ENCODE results near the gene ZC2HC1C. TPM values are rescaled to one million over a fixed set of nuclear protein-coding genes. Genes with fewer than 3 reads are reported as not detected.

ZC2HC1C gene, protein sequence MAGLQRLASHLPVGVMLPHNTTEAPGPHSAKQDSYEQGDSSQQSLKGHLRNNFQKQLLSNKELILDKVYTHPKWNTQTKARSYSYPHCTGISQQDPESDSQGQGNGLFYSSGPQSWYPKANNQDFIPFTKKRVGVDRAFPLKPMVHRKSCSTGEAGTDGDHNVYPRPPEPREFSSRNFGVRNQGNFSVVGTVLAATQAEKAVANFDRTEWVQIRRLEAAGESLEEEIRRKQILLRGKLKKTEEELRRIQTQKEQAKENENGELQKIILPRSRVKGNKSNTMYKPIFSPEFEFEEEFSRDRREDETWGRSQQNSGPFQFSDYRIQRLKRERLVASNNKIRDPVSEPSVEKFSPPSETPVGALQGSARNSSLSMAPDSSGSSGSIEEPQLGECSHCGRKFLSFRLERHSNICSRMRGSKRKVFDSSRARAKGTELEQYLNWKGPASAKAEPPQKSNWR
- 0.08 and 1.0 TPM in 2 replicates for total RNA-seq
- long read RNA-seq, partial matches to known transcripts = 0 of 1 reads
- long read RNA-seq, other reads (novel, unspliced or antisense) = 1 of 1 reads

DNA sequence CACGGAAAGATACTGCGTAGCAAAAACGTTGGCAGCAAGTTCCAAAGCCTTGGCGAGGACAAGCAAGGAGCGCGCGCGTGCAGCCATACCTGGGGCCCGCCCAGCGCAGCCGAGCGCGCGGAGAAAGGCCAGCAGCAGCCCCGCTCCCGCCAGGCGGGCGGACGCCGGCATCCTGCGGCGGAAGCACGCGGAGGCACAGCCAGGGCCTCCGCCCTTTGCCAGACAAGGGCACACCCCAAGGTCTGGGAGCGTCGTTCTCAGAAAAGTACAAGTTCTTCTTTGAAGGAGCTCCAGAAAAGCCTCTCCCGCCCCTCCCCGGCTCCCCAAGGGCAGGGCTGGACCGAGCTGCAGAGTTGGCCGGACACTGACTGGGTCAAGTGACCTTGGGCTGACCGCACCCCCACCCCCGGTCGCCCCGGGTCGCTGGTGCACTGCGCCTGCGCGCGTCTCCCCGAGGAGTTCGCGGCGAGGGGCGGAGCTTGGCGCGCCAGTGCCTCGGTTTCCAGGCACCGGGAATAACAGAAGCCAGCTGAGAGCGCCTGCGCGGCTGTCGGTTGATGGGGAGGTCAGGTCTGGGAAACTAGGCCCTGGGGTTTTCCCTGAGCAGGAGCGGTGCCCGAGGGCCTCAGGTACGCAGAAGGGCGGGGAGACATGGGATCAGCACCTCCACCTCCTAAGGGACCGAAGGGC, at the start of gene ZC2HC1C:
Gene ZC2HC1C, plus strand, starts transcription at position 521 of the 690 bp plus-strand sequence. CDS start 933 bp downstream, outside the sequence.
- peak; percentile 93 for DNase-seq (ENCODE audit: extremely low spot score, unreplicated experiment)
- Mint-ChIP-seq H3K27me3 (ENCODE audit: unreplicated experiment) (peaks cover 5% of the 10 kb centered on the region), H3K36me3 (ENCODE audit: unreplicated experiment) (no peaks in the 10 kb centered on the region), H3K4me1 (ENCODE audit: unreplicated experiment) (peaks cover 3% of the 10 kb centered on the region), H3K9me3 (ENCODE audit: unreplicated experiment) (no peaks in the 10 kb centered on the region), H3K27ac (ENCODE audit: unreplicated experiment) (peak within 1 kb of the TSS; percentile 95), H3K4me3 (ENCODE audit: unreplicated experiment) (no peak within 1 kb of the TSS)
- TF ChIP-seq, protein P1, sequence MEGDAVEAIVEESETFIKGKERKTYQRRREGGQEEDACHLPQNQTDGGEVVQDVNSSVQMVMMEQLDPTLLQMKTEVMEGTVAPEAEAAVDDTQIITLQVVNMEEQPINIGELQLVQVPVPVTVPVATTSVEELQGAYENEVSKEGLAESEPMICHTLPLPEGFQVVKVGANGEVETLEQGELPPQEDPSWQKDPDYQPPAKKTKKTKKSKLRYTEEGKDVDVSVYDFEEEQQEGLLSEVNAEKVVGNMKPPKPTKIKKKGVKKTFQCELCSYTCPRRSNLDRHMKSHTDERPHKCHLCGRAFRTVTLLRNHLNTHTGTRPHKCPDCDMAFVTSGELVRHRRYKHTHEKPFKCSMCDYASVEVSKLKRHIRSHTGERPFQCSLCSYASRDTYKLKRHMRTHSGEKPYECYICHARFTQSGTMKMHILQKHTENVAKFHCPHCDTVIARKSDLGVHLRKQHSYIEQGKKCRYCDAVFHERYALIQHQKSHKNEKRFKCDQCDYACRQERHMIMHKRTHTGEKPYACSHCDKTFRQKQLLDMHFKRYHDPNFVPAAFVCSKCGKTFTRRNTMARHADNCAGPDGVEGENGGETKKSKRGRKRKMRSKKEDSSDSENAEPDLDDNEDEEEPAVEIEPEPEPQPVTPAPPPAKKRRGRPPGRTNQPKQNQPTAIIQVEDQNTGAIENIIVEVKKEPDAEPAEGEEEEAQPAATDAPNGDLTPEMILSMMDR (IDR thresholded peaks at IDR 0.05) = no peak

DNA sequence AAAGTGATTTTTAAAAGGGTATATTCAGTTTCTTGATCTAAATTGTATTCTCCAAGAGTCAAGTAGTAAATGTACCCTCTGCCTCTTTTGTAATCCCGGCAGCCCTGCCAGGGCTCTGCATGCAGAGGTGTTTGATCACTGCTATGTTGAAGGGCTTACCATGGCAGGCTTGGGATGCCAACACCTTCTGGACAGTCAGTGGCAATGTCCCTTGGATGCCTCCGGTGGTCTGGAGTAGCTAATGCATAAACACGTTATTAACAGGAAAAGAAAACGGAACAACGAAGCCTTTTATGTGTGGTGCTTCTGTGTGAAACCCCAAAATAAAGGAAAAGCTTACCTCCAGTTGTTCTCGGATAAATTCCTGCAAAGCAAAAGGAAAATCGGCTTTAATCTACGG, 46.8 kb upstream of the ZC2HC1C start:
- Mint-ChIP-seq H3K27me3 (ENCODE audit: unreplicated experiment) (no peaks in the 10 kb centered on the region), H3K4me1 (ENCODE audit: unreplicated experiment) (no peaks in the 10 kb centered on the region), H3K36me3 (ENCODE audit: unreplicated experiment) (peaks cover 35% of the 10 kb centered on the region), H3K4me3 (ENCODE audit: unreplicated experiment) (no peak overlapping the region), H3K9me3 (ENCODE audit: unreplicated experiment) (no peaks in the 10 kb centered on the region), H3K27ac (ENCODE audit: unreplicated experiment) (no peak overlapping the region)
- DNase-seq (ENCODE audit: extremely low spot score, unreplicated experiment) = no peak
- TF ChIP-seq, protein P1 (IDR thresholded peaks at IDR 0.05) = peak; percentile 49

DNA sequence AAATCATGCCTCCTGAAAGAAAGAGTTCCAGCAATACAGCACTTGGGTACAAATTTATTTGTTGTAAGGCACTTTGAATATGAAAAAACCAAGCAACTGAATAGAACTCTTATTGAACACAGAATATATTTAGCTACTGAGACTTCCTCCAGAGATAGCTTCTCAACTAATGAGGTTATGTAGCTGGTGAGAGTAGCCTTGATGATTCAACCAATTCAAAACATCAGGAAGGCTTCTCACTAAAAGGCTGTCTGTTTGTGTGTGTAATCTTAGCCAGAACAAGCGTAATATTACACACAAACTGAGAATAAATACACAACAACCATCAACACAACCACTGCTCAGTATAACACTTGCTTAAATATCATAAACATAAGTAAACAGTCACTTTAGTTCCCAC, 46.3 kb upstream of the ZC2HC1C start:
- no peak overlapping the region for H3K27ac Mint-ChIP-seq (ENCODE audit: unreplicated experiment)
- no peaks in the 10 kb centered on the region for H3K4me1 Mint-ChIP-seq (ENCODE audit: unreplicated experiment)
- TF ChIP-seq, protein P1 (IDR thresholded peaks at IDR 0.05) = no peak
- H3K36me3 Mint-ChIP-seq (ENCODE audit: unreplicated experiment) = peaks cover 38% of the 10 kb centered on the region
- H3K27me3 Mint-ChIP-seq (ENCODE audit: unreplicated experiment) = no peaks in the 10 kb centered on the region
- no peak overlapping the region for H3K4me3 Mint-ChIP-seq (ENCODE audit: unreplicated experiment)
- no peak for DNase-seq (ENCODE audit: extremely low spot score, unreplicated experiment)
- no peaks in the 10 kb centered on the region for H3K9me3 Mint-ChIP-seq (ENCODE audit: unreplicated experiment)

DNA sequence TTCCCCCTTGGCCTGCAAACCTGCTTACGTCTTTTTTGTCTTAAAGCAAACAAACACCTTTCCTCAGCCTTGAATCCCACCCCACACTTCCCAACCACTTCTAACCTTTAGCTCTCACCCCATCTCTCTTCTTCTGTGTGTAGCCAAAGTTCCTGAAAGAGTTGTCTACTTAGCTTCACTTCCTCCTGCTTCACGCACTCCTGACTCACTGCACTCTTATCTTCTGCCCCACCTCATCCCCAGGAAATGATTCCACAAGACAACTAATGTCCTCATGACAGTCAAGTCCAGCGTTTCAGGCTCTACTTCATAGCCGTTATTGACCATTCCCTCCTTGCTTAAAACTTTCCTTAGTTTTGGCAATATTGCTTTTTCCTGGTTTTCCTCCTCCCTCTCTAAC, 44.4 kb upstream of the ZC2HC1C start:
- no peaks in the 10 kb centered on the region for H3K4me1 Mint-ChIP-seq (ENCODE audit: unreplicated experiment)
- H3K4me3 Mint-ChIP-seq (ENCODE audit: unreplicated experiment) = no peak overlapping the region
- TF ChIP-seq, protein P1 (IDR thresholded peaks at IDR 0.05) = no peak
- H3K9me3 Mint-ChIP-seq (ENCODE audit: unreplicated experiment) = no peaks in the 10 kb centered on the region
- peaks cover 34% of the 10 kb centered on the region for H3K36me3 Mint-ChIP-seq (ENCODE audit: unreplicated experiment)
- no peak overlapping the region for H3K27ac Mint-ChIP-seq (ENCODE audit: unreplicated experiment)
- H3K27me3 Mint-ChIP-seq (ENCODE audit: unreplicated experiment) = no peaks in the 10 kb centered on the region
- DNase-seq (ENCODE audit: extremely low spot score, unreplicated experiment) = no peak

DNA sequence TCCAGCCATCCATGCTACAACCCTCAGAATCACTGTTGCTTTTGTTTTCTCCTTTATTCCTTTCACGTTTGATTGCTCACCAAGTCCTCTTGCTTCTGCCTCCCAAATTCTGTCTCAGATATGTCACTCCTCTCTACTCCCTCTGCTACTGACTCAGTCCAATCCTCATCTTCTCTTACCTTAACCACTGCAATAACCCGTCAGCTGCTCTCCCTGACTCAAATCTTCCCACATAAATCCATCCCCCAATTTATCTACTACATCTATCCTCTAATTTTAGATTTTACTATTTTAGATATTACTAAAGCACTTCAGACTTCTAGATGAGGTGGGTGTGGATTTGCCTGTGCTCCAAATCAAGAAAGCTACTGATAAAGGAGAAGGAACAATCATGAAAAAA, 43.6 kb upstream of the ZC2HC1C start:
- Mint-ChIP-seq H3K36me3 (ENCODE audit: unreplicated experiment) (peaks cover 36% of the 10 kb centered on the region), H3K4me3 (ENCODE audit: unreplicated experiment) (no peak overlapping the region), H3K27me3 (ENCODE audit: unreplicated experiment) (no peaks in the 10 kb centered on the region), H3K9me3 (ENCODE audit: unreplicated experiment) (no peaks in the 10 kb centered on the region), H3K27ac (ENCODE audit: unreplicated experiment) (no peak overlapping the region), H3K4me1 (ENCODE audit: unreplicated experiment) (no peaks in the 10 kb centered on the region)
- TF ChIP-seq, protein P1 (IDR thresholded peaks at IDR 0.05) = no peak
- no peak for DNase-seq (ENCODE audit: extremely low spot score, unreplicated experiment)

Measured in osteocyte (in vitro differentiated cells).